ENCODE results near the gene DESI1.

DNA sequence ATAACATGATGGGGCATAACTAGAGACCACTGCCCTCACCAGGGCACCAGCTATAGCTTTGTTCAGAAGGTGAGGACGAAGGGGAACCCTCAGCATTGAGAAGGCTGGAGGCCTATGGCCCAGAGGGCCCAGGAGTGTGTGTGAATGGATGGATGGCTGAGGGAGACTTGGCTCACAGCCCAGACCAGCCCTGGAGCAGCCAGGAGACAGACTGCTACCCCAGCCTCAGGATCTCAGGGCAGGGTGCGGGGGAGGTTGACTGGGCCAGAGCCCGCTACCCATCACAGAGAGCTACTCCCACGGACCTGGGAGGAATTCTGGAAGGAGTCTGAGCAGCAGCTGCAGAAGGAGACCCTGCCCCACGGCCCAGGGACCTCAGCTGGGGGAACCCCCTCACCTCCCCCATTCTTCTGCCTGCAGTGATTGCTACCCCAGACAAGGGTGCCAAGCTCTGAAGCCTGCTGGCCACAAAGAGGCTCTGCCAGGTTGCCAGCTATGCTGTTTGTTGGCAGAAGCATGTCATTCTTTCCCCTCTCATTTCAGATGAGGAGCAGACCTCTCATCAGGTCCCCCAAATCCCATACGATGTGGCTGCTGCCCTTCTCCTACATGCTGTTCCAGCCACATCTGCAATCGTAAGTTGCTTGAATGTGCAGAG, 65.4 kb downstream of the DESI1 start:
- TF ChIP-seq, protein P1, sequence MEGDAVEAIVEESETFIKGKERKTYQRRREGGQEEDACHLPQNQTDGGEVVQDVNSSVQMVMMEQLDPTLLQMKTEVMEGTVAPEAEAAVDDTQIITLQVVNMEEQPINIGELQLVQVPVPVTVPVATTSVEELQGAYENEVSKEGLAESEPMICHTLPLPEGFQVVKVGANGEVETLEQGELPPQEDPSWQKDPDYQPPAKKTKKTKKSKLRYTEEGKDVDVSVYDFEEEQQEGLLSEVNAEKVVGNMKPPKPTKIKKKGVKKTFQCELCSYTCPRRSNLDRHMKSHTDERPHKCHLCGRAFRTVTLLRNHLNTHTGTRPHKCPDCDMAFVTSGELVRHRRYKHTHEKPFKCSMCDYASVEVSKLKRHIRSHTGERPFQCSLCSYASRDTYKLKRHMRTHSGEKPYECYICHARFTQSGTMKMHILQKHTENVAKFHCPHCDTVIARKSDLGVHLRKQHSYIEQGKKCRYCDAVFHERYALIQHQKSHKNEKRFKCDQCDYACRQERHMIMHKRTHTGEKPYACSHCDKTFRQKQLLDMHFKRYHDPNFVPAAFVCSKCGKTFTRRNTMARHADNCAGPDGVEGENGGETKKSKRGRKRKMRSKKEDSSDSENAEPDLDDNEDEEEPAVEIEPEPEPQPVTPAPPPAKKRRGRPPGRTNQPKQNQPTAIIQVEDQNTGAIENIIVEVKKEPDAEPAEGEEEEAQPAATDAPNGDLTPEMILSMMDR (IDR thresholded peaks at IDR 0.05) = no peak
- no peak for TF ChIP-seq EZH2 (IDR thresholded peaks at IDR 0.05; ENCODE audit: borderline replicate concordance, insufficient read depth, low read depth, low read length, poor library complexity, severe bottlenecking)

All from B cell (primary cell).